CD4-positive, alpha-beta T cell treated with Interleukin-17A for 4 hours (primary cell): Measurements from ENCODE around the gene OR1E2.

ENCODE experiments used
- DNase-seq: peaks from one replicate; pipeline ENCODE4 v3.0.0-alpha.2; 2020; ENCODE audit warnings: mixed read lengths

The OR1E2 gene

DNA sequence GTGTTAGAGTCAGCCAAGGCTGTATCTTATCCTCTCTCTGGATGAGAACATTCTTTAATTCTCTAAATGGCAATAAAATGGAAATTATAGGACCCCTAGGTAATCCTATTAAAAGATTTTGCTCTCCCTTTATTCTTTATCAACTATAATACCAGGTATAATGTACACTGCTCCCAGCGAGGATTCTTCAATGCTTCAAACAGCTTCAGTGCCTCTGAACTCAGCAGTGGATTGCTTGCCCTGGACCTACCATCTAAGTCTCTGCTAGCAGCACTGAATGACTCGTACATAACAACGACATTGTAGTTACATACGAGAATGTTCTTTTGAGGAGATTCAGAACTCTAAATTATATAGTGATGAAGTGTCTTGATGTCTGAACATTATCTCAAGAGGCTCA lies 43.9 kb downstream of the OR1E2 start:
- no peak for DNase-seq

DNA sequence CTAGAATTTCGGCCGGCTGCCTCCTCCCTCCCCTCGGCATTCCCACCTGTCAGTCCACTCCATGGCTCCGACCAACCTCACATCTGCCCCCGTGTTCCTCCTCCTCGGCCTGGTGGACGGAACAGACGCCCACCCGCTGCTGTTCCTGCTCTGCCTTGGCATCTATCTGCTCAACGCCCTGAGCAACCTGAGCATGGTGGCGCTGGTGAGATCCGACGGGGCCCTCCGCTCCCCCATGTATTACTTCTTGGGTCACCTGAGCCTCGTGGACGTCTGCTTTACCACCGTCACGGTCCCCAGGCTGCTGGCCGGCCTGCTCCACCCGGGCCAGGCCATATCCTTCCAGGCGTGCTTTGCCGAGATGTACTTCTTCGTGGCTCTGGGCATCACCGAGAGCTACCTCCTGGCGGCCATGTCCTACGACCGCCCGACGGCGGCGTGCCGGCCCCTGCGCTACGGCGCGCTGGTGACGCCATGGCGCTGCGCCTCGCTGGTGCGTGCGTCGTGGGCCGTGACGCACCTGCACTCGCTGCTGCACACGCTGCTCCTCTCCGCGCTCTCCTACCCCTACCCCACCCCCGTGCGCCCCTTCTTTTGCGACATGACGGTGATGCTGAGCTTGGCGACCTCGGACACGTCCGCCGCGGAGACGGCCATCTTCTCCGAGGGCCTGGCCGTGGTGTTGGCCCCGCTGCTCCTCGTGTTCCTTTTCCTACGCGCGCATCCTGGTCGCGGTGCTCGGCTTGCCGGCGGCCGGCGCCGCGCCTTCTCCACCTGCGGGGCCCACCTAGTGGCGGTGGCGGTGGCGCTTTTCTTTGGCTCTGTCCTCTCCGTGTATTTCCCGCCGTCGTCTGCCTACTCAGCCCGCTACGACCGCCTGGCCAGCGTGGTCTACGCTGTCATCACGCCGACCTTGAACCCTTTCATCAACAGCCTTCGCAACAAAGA lies 47.5 kb downstream of the OR1E2 start, which contains the start of gene OR3A2:
Gene OR3A2 (minus strand): TSS at position 440 of the 948 bp plus-strand sequence.
- DNase-seq = peak; percentile 3
